ENCODE data around the gene TMEM130.

TMEM130 gene

GRCh38 chr7:98807068-98808048 is 62.5 kb downstream of the TMEM130 start:
- no peak for DNase-seq

GRCh38 chr7:98805956-98806838 is 63.6 kb downstream of the TMEM130 start:
- no peak for DNase-seq

- no peak for DNase-seq
These were observed 67.1 kb downstream of the TMEM130 start for GRCh38 chr7:98802781-98803110.

- DNase-seq: peak; percentile 41
These were observed 67.6 kb downstream of the TMEM130 start for GRCh38 chr7:98802088-98802780.

- DNase-seq: no peak
These were observed 68.8 kb downstream of the TMEM130 start for GRCh38 chr7:98800996-98801395.

DNA sequence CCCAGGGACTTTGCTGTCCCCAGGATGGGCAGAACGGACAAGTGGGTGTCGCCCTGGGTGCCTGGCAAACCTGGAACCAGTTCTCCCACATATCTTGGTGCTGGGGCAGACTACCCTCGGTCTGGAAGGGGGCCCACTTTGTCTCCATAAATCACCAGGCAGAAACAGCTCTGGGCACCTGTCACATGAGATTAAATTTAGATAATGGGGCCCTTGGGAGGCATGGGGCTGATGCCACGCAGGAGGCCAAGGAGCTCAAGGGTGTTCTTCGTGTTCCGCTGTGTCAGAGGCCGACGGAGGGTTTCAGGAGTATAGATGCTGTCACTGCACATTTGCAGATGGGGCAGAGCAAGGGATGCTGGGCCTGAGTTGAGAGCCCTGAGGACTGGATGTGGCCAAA is 72.7 kb downstream of the TMEM130 start:
- DNase-seq: no peak
